ENCODE results near the gene MRPS2.
"Not testable (repeated sequence)": the region's sequence is repeated elsewhere in the genome, so short reads cannot be mapped to it uniquely, and the experiment has no call there.

MRPS2 gene

GRCh38 chr9:135506327-135507103, 6.0 kb downstream of the MRPS2 start:
- H3K9ac ChIP-seq (ENCODE audit: insufficient read length): no peak overlapping the region
- DNase-seq (ENCODE audit: low read depth, low spot score): no peak
- no peak overlapping the region for H3K27ac ChIP-seq
- TF ChIP-seq EZH2 (IDR thresholded peaks at IDR 0.05) (no peak), POLR2AphosphoS5 (IDR thresholded peaks at IDR 0.05; ENCODE audit: borderline replicate concordance, low read depth, low read length) (no peak), FOXP2 (optimal IDR thresholded peaks at IDR 0.05; ENCODE audit: control extremely low read depth, extremely low read length, insufficient read depth) (no peak)
- peaks cover 37% of the 10 kb centered on the region for H3K36me3 ChIP-seq (ENCODE audit: insufficient read depth, low read length)
- no peak overlapping the region for H3K4me3 ChIP-seq
- H3K9me3 ChIP-seq (ENCODE audit: low read depth, low read length): no peaks in the 10 kb centered on the region

- Histone ChIP-seq H3K9me3 (ENCODE audit: low read depth, low read length) (no peaks in the 10 kb centered on the region), H3K36me3 (ENCODE audit: insufficient read depth, low read length) (peaks cover 29% of the 10 kb centered on the region; the same call in 1 of the 2 replicates), H3K4me3 (no peak overlapping the region), H3K9ac (ENCODE audit: insufficient read length) (no peak overlapping the region), H3K27ac (no peak overlapping the region)
- DNase-seq (ENCODE audit: low read depth, low spot score): no peak
- no peak for TF ChIP-seq POLR2AphosphoS5 (IDR thresholded peaks at IDR 0.05; ENCODE audit: borderline replicate concordance, low read depth, low read length)
- TF ChIP-seq EZH2 (IDR thresholded peaks at IDR 0.05): no peak
- no peak for TF ChIP-seq FOXP2 (optimal IDR thresholded peaks at IDR 0.05; ENCODE audit: control extremely low read depth, extremely low read length, insufficient read depth)
These were observed 6.9 kb downstream of the MRPS2 start for GRCh38 chr9:135507104-135508035.

DNA sequence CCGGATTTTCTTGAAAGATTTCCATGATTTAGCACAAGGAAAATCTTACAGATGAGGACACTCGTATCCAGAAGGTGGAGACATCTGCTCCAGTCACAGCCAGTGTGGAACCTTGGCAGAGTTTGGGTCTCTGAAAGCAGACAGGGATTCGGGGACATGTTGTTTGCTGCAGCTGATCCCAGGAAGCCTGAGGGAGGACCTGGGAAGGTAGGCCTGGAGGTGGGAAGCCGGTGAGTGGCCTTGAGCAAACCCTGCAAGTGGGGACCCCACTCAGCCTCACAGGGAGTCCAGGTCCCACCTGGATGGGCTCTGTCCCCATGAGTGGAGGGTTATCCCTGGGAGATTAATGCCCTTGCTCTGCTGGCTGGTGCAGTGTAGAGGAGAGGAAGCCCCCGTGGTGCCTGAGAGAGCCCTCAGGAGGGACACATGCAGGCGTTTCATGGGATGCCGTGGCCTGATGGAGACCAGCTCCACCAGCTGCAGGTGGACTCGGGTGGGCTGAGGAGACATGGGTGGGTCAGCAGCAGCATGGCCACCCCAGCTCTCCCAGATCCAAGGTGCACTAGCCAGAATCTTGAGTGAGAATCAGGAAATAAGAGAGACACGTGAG, 7.8 kb downstream of the MRPS2 start:
- H3K9me3 ChIP-seq (ENCODE audit: low read depth, low read length): no peaks in the 10 kb centered on the region
- TF ChIP-seq POLR2AphosphoS5 (IDR thresholded peaks at IDR 0.05; ENCODE audit: borderline replicate concordance, low read depth, low read length) (no peak), FOXP2 (optimal IDR thresholded peaks at IDR 0.05; ENCODE audit: control extremely low read depth, extremely low read length, insufficient read depth) (no peak), EZH2 (IDR thresholded peaks at IDR 0.05) (no peak)
- DNase-seq (ENCODE audit: low read depth, low spot score): no peak
- peaks cover 20% of the 10 kb centered on the region; the same call in 1 of the 2 replicates for H3K36me3 ChIP-seq (ENCODE audit: insufficient read depth, low read length)
- no peak overlapping the region for H3K9ac ChIP-seq (ENCODE audit: insufficient read length)
- H3K4me3 ChIP-seq: no peak overlapping the region
- H3K27ac ChIP-seq: no peak overlapping the region

DNA sequence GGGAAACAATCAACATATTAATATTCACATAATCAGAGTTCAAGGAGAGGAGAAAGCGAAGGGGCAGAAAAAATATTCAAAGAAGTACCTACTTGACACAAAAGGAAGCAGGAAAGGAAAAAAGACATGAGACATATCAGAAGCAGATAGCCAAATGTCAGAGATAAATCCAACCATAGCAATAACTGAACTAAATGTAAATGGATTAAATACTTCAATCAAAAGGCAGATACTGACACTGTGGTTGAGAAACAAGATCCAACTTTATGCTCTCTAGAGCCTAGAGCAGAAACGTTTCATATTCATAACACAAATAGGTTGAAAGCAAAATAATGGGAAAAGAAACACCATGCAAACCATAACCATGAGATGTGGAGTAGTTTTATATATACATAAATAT, 9.0 kb downstream of the MRPS2 start:
- no peak overlapping the region for H3K27ac ChIP-seq
- no peak for DNase-seq (ENCODE audit: low read depth, low spot score)
- no peak overlapping the region for H3K4me3 ChIP-seq
- no peak for TF ChIP-seq FOXP2 (optimal IDR thresholded peaks at IDR 0.05; ENCODE audit: control extremely low read depth, extremely low read length, insufficient read depth)
- TF ChIP-seq POLR2AphosphoS5 (IDR thresholded peaks at IDR 0.05; ENCODE audit: borderline replicate concordance, low read depth, low read length): no peak
- no peak for TF ChIP-seq EZH2 (IDR thresholded peaks at IDR 0.05)
- H3K9ac ChIP-seq (ENCODE audit: insufficient read length): no peak overlapping the region
- H3K36me3 ChIP-seq (ENCODE audit: insufficient read depth, low read length): peaks cover 9% of the 10 kb centered on the region; the same call in 1 of the 2 replicates
- no peaks in the 10 kb centered on the region for H3K9me3 ChIP-seq (ENCODE audit: low read depth, low read length)

- Histone ChIP-seq H3K9me3 (ENCODE audit: low read depth, low read length) (no peaks in the 10 kb centered on the region), H3K4me3 (no peak overlapping the region), H3K9ac (ENCODE audit: insufficient read length) (no peak overlapping the region), H3K27ac (no peak overlapping the region), H3K36me3 (ENCODE audit: insufficient read depth, low read length) (no peaks in the 10 kb centered on the region)
- TF ChIP-seq EZH2 (IDR thresholded peaks at IDR 0.05) (no peak), FOXP2 (optimal IDR thresholded peaks at IDR 0.05; ENCODE audit: control extremely low read depth, extremely low read length, insufficient read depth) (no peak), POLR2AphosphoS5 (IDR thresholded peaks at IDR 0.05; ENCODE audit: borderline replicate concordance, low read depth, low read length) (no peak)
- no peak for DNase-seq (ENCODE audit: low read depth, low spot score)
These were observed 11.7 kb downstream of the MRPS2 start for GRCh38 chr9:135512241-135512603.

- H3K27ac ChIP-seq: no peak overlapping the region
- TF ChIP-seq EZH2 (IDR thresholded peaks at IDR 0.05) (no peak), POLR2AphosphoS5 (IDR thresholded peaks at IDR 0.05; ENCODE audit: borderline replicate concordance, low read depth, low read length) (no peak), FOXP2 (optimal IDR thresholded peaks at IDR 0.05; ENCODE audit: control extremely low read depth, extremely low read length, insufficient read depth) (no peak)
- DNase-seq (ENCODE audit: low read depth, low spot score): no peak
- no peak overlapping the region for H3K4me3 ChIP-seq
- no peak overlapping the region for H3K9ac ChIP-seq (ENCODE audit: insufficient read length)
- no peaks in the 10 kb centered on the region for H3K36me3 ChIP-seq (ENCODE audit: insufficient read depth, low read length)
- no peaks in the 10 kb centered on the region for H3K9me3 ChIP-seq (ENCODE audit: low read depth, low read length)
These were observed 12.4 kb downstream of the MRPS2 start for GRCh38 chr9:135512904-135513303.

DNA sequence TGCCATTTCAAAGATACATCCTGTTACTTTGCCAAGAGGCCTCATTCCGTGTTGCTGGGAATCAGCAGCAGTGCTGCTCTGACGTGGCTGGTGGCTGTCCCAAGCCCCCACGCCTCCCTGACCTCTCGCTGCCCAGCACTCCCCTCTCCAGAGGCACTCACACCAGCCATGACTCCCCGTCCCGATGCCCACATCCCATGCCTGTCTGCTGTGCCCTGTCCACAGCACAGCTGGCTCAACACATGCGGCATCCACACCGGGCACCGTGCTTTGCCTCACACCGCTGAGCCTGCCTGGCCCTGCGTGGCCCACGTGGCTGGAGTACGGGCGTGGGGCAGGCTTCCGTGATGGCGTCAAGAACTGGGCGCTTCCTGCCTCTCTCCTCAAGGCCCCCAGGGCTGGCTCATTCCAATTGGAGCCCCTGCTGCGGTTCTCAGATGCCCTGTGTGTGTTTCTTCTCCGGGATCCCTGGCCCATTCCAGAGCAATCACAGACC, 12.9 kb downstream of the MRPS2 start:
- Histone ChIP-seq H3K36me3 (ENCODE audit: insufficient read depth, low read length) (no peaks in the 10 kb centered on the region), H3K27ac (no peak overlapping the region), H3K9me3 (ENCODE audit: low read depth, low read length) (no peaks in the 10 kb centered on the region), H3K9ac (ENCODE audit: insufficient read length) (no peak overlapping the region), H3K4me3 (no peak overlapping the region)
- TF ChIP-seq FOXP2 (optimal IDR thresholded peaks at IDR 0.05; ENCODE audit: control extremely low read depth, extremely low read length, insufficient read depth) (no peak), POLR2AphosphoS5 (IDR thresholded peaks at IDR 0.05; ENCODE audit: borderline replicate concordance, low read depth, low read length) (no peak), EZH2 (IDR thresholded peaks at IDR 0.05) (no peak)
- DNase-seq (ENCODE audit: low read depth, low spot score): no peak

DNA sequence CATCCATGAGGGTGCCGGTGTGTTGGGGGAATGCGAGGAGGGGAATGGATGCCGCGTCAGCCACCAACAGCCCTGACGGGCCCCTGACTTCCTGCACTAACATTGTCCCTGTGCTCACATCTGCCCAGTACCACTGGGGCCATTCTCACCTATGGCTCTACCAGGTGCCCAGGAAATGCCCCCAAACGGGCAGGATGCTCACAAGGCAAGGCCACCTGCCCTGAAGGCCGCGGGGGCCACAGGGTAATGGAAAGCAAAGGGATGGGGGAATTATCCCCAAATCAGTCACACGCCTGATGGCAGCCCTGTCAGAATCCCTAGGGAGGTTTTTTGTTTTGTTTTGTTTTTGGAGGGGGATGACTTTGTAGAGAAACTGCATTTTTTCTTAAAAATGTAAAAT, 13.4 kb downstream of the MRPS2 start:
- not testable (repeated sequence) for H3K4me3 ChIP-seq; H3K36me3 ChIP-seq (ENCODE audit: insufficient read depth, low read length); H3K9ac ChIP-seq (ENCODE audit: insufficient read length); H3K9me3 ChIP-seq (ENCODE audit: low read depth, low read length); H3K27ac ChIP-seq; DNase-seq (ENCODE audit: low read depth, low spot score)
